ENCODE results near the gene DHPS. TPM values are rescaled to one million over a fixed set of nuclear protein-coding genes. Genes with fewer than 3 reads are reported as not detected.

Gene DHPS
- total RNA-seq, 4 donors from 2014 or later = 77.3 to 122 (median 92.1) TPM

DNA sequence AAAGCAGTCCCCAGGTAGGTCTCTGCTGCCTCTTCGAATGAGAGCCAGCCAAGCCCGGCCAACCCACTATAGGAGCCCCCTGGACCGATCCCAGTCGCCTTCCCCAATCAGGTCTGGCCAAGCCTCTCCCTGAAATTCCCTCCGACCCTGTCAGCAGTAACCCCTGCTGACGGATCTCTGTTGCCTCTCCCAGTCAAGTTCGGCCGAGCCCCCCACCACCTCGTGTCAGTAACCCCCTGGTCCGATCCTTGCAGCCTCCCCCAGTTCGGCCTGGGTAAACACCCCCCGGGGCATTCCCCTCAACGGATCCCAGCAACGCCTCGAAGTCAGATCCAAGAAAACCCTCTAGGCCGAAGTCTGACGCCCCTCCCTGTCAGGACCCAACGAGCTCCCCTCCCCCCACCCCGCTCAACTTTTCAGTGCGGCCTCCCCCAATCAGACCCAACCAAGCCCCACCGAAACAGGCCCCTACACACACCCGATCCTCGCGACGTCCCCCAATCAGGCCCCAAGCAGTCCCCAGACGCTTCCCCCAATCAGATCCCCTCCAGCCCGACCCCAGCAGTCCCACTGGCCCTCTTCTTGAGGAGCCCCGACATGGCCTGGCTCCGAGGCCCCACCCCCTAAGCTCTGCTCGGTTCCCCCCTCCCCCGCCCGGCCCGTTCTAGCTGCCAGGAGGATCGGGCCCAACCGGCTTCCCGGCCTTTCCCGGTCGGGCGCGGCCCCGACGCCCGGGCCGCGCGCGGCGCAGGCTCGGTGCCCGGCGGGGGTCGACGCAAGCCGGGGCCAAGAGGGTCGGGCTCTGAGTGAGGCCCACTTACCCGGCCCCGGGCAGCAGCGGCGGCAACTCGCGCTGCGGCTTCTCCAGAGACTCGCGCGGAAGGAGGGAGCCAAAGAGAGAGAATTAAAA is 40.2 kb upstream of the DHPS start:
- Histone ChIP-seq H3K27me3 (no peaks in the 10 kb centered on the region), H3K9me3 (no peaks in the 10 kb centered on the region), H3K36me3 (peaks cover 0 to 25% of the 10 kb centered on the region in 2 donors), H3K4me1 (peaks cover 0 to 59% (median 23%) of the 10 kb centered on the region in 3 donors), H3K4me3 (peak overlapping the region; percentile 90 to 92), H3K27ac (peak overlapping the region; percentile 92 to 99 (median 96))
- TF ChIP-seq POLR2AphosphoS5 (IDR thresholded peaks at IDR 0.05) (no peak), POLR2A (IDR thresholded peaks at IDR 0.05) (no peak), EP300 (IDR thresholded peaks at IDR 0.05) (no peak)
- TF ChIP-seq, protein P1, sequence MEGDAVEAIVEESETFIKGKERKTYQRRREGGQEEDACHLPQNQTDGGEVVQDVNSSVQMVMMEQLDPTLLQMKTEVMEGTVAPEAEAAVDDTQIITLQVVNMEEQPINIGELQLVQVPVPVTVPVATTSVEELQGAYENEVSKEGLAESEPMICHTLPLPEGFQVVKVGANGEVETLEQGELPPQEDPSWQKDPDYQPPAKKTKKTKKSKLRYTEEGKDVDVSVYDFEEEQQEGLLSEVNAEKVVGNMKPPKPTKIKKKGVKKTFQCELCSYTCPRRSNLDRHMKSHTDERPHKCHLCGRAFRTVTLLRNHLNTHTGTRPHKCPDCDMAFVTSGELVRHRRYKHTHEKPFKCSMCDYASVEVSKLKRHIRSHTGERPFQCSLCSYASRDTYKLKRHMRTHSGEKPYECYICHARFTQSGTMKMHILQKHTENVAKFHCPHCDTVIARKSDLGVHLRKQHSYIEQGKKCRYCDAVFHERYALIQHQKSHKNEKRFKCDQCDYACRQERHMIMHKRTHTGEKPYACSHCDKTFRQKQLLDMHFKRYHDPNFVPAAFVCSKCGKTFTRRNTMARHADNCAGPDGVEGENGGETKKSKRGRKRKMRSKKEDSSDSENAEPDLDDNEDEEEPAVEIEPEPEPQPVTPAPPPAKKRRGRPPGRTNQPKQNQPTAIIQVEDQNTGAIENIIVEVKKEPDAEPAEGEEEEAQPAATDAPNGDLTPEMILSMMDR (IDR thresholded peaks at IDR 0.05) = no peak
- ATAC-seq = peak; percentile 64
- 0% methylated on average over 3 to 8 of the region's 65 CpGs for WGBS, 2 donors (ENCODE audit: low coverage in 1 of 2)

DNA sequence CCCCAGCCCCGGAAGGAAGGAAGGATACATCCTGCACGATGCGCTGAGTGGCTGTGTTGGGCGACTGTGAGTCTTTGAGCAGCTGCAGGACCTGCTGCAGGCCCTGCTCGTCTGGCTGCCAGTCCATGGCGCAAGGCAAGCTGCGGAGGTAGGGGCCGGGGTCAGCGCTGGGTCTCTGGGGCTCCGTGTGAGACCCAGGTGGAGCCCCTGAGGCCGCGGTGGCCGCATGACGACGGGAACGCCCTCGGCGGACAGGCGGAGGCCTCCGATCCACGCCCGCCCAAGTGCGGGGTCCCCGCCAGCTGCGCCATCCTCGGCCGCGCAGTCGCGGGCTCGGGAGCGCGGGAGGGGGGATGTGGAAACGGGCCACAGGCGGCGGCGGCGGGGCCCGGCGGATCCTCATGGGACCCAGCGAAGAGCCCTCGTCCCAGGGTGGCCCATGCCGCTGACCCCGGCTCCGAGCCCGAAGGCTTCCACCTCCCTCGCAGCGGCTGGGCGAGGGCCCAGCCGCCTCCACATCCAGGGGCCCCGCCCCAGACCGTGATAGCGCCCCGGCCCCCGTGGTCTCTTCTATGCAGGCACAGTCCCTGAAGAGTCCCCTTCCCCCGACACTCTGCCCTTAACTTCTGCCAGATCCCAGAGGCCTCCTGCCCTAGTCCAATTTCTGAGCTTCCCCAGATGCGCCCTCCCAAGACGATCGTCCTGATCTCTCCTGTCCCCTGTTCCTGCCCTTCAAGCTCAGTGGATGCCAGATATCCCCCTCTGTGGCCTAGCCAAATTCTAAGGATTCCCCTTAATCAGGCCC is 39.4 kb upstream of the DHPS start:
- Histone ChIP-seq H3K4me3 (peak overlapping the region; percentile 90 to 92), H3K36me3 (peaks cover 0 to 33% of the 10 kb centered on the region in 2 donors), H3K4me1 (peaks cover 0 to 67% (median 23%) of the 10 kb centered on the region in 3 donors), H3K27ac (peak overlapping the region; percentile 92 to 99 (median 96)), H3K9me3 (no peaks in the 10 kb centered on the region), H3K27me3 (no peaks in the 10 kb centered on the region)
- 10 to 13% methylated on average over 3 to 4 of the region's 59 CpGs for WGBS, 2 donors (ENCODE audit: low coverage in 1 of 2)
- TF ChIP-seq EP300 (IDR thresholded peaks at IDR 0.05) (no peak), POLR2A (IDR thresholded peaks at IDR 0.05) (no peak), POLR2AphosphoS5 (IDR thresholded peaks at IDR 0.05) (no peak)
- TF ChIP-seq, protein P1 (IDR thresholded peaks at IDR 0.05) = no peak
- no peak for ATAC-seq

DNA sequence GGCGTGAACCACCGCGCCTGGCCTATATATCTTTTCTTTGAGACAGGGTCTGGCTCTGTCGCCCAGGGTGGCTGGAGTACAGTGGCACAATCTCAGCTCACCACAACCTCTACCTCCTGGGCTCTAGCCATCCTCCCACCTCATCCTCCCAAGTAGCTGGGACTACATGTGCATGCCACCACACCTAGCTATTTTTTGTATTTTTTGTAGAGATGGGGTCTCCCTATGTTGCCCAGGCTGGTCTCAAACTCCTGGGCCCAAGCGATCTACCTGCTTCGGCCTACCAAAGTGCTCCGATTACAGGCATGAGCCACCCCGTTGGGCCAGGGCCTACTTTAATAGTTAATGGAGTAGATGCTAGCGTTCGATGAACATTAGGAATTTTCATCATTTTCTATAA is 38.6 kb upstream of the DHPS start:
- peaks cover 0 to 73% (median 23%) of the 10 kb centered on the region in 3 donors for H3K4me1 ChIP-seq
- peaks cover 0 to 41% of the 10 kb centered on the region in 2 donors for H3K36me3 ChIP-seq
- H3K27me3 ChIP-seq = no peaks in the 10 kb centered on the region
- TF ChIP-seq POLR2A (IDR thresholded peaks at IDR 0.05) (no peak), POLR2AphosphoS5 (IDR thresholded peaks at IDR 0.05) (no peak), EP300 (IDR thresholded peaks at IDR 0.05) (no peak)
- TF ChIP-seq, protein P1 (IDR thresholded peaks at IDR 0.05) = no peak
- WGBS, 2 donors (ENCODE audit: low coverage in 1 of 2) = 79 to 85% methylated on average over 4 to 7 of the region's 10 CpGs
- H3K27ac ChIP-seq = peak overlapping the region in 3 of 4 donors; percentile 96 to 99 (median 97)
- peak overlapping the region in 1 of 2 donors; percentile 90 for H3K4me3 ChIP-seq
- ATAC-seq = no peak
- H3K9me3 ChIP-seq = no peaks in the 10 kb centered on the region

DNA sequence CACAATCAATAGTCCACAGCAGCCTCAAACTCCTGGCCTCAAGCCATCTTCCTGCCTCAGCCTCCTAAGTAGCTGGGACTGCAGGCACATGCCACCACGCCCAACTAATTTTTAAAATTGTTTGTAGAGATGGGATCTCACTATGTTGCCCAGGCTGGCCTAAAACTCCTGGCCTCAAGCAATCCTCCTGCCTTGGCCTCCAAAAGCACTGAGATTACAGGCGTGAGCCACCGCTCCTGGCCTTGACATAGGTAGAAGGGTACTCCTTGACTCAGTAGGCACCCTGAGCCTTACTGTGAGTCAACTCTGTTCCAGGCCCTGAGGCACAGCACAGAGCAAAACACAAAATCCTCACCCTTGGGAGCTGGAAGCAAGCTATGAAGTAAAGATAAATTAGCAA is 34.2 kb upstream of the DHPS start:
- Histone ChIP-seq H3K27ac (no peak overlapping the region), H3K36me3 (peaks cover 0 to 82% of the 10 kb centered on the region in 2 donors)
- WGBS, 2 donors (ENCODE audit: low coverage in 1 of 2) = 75 to 90% methylated on average over 1 to 2 of the region's 3 CpGs

More for the DNA sequence above, 34.2 kb upstream of the DHPS start:
- Histone ChIP-seq H3K27me3 (no peaks in the 10 kb centered on the region), H3K9me3 (no peaks in the 10 kb centered on the region), H3K4me1 (peaks cover 0 to 47% (median 12%) of the 10 kb centered on the region in 3 donors), H3K4me3 (no peak overlapping the region)
- no peak for ATAC-seq
- TF ChIP-seq POLR2AphosphoS5 (IDR thresholded peaks at IDR 0.05) (no peak), EP300 (IDR thresholded peaks at IDR 0.05) (no peak), POLR2A (IDR thresholded peaks at IDR 0.05) (no peak)
- TF ChIP-seq, protein P1 (IDR thresholded peaks at IDR 0.05) = no peak

Data from gastroesophageal sphincter (tissue), 4 donors.